ENCODE data around the gene HEATR5A.
"Not testable (repeated sequence)": the region's sequence is repeated elsewhere in the genome, so short reads cannot be mapped to it uniquely, and the experiment has no call there.

HEATR5A gene

GRCh38 chr14:31253746-31254471 lies 166.4 kb downstream of the HEATR5A start:
- no peak for DNase-seq

- DNase-seq, result no peak
These were observed 167.5 kb downstream of the HEATR5A start for GRCh38 chr14:31252865-31253264.

GRCh38 chr14:31251028-31251958 lies 169.1 kb downstream of the HEATR5A start:
- DNase-seq, result no peak

- no peak for DNase-seq
These were observed 175.7 kb downstream of the HEATR5A start for GRCh38 chr14:31244626-31245025.

GRCh38 chr14:31243860-31244259 lies 176.5 kb downstream of the HEATR5A start:
- DNase-seq, result peak; percentile 2

- not testable (repeated sequence) for DNase-seq
These were observed 178.0 kb downstream of the HEATR5A start for GRCh38 chr14:31242161-31242940.
